ENCODE measurements around the gene NDUFAF4. TPM values are rescaled to one million over a fixed set of nuclear protein-coding genes. Genes with fewer than 3 reads are reported as not detected.
A peak's percentile ranks its signal among the peaks of the same experiment; 100 is the strongest.

The NDUFAF4 gene
- 10 to 100 TPM; 28.5 to 37.4 (median 32.2) TPM for polyA plus RNA-seq (ENCODE audit: insufficient read length in 10 of 10)
- long read RNA-seq, donor 1, transcript NDUFAF4-201 (3 exons, 2,399 nt) = major isoform, 22 of 23 reads
- long read RNA-seq, donor 1, partial matches to known transcripts = 0 of 23 reads
- long read RNA-seq, donor 1, other reads (novel, unspliced or antisense) = 0 of 23 reads
- long read RNA-seq, donor 2, transcript NDUFAF4-201 (3 exons, 2,399 nt) = major isoform, 14 of 15 reads
- long read RNA-seq, donor 2, partial matches to known transcripts = 0 of 15 reads
- long read RNA-seq, donor 2, other reads (novel, unspliced or antisense) = 0 of 15 reads
- long read RNA-seq, donor 3 = 0 reads
- long read RNA-seq, donor 4, transcript NDUFAF4-201 (3 exons, 2,399 nt) = major isoform, 11 of 11 reads
- long read RNA-seq, donor 4, partial matches to known transcripts = 0 of 11 reads
- long read RNA-seq, donor 4, other reads (novel, unspliced or antisense) = 0 of 11 reads
- long read RNA-seq, donor 5, transcript NDUFAF4-201 (3 exons, 2,399 nt) = major isoform, 32 of 33 reads
- long read RNA-seq, donor 5, partial matches to known transcripts = 0 of 33 reads
- long read RNA-seq, donor 5, other reads (novel, unspliced or antisense) = 0 of 33 reads
- long read RNA-seq, donor 6, transcript NDUFAF4-201 (3 exons, 2,399 nt) = major isoform, 21 of 23 reads
- long read RNA-seq, donor 6, partial matches to known transcripts = 0 of 23 reads
- long read RNA-seq, donor 6, other reads (novel, unspliced or antisense) = 0 of 23 reads
- long read RNA-seq, donor 7, transcript NDUFAF4-201 (3 exons, 2,399 nt) = major isoform, 14 of 14 reads
- long read RNA-seq, donor 7, partial matches to known transcripts = 0 of 14 reads
- long read RNA-seq, donor 7, other reads (novel, unspliced or antisense) = 0 of 14 reads
- long read RNA-seq, donor 8, transcript NDUFAF4-201 (3 exons, 2,399 nt) = major isoform, 21 of 23 reads
- long read RNA-seq, donor 8, partial matches to known transcripts = 0 of 23 reads
- long read RNA-seq, donor 8, other reads (novel, unspliced or antisense) = 0 of 23 reads
- long read RNA-seq, donor 9, transcript NDUFAF4-201 (3 exons, 2,399 nt) = major isoform, 5 of 5 reads
- long read RNA-seq, donor 9, partial matches to known transcripts = 0 of 5 reads
- long read RNA-seq, donor 9, other reads (novel, unspliced or antisense) = 0 of 5 reads

DNA sequence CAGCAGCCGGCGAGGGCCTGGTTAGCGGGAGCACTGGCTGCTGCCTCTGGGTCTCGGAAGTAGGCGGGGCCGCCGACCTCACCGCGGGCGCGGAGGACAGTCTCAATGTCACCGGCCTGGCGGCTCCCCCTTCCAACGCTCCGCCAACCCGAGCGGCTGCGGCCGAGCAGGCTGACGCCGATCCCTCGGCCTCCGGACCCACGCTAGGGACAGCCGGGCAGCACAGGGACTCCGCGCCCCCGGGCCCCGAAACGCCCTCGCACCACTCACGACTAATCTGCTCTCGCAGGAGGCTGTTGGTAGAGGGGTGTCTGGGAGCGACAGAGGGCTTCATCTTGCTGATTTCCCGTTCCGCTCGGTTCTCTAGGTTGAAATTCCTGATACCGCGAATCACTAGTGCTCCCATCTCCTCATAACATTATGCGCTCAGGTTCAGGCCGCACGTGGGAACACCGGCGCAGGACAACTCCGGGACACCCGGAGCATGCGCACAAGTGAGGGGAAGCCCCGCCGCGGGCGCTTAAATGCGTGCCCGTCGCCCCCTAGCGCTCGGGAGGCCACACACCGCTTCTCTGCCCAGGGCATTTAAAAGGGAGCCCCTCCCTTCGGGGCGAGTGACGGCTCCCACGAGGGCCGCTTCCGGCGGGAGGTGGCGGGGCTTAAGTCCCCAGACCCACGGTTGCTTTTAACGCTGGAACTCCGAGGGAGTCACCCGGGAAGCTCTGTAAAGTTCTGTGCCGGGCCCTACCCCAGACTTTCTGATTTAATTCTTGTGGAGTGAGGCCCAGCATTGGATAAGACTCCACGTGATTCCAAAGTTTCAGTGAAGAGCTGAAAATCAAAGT is at the start of gene NDUFAF4:
NDUFAF4 (minus strand) TSS at position 496 of the 845 bp plus-strand sequence; CDS start at position 406, 90 bp downstream.
- peak; percentile 95 to 98 (median 97) for DNase-seq

DNA sequence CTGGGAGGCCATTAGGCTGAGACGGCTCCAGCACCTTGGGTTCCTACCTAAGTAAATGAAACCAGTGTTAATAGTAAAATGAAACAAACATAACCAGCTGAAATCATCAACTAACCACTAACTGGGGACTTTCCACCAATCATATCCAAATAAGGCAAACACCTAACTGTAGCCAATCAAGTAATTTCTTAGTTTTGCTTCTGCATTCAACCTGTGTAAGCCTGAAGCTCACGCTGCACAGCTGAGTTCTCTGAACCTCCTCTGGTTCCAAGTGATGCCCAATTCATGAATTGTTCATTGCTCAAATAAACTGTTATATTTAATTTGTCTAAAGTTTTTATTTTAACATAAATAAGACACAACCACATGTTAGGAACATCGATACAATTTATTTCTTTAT is 49.4 kb upstream of the NDUFAF4 start:
- no peak for DNase-seq

DNA sequence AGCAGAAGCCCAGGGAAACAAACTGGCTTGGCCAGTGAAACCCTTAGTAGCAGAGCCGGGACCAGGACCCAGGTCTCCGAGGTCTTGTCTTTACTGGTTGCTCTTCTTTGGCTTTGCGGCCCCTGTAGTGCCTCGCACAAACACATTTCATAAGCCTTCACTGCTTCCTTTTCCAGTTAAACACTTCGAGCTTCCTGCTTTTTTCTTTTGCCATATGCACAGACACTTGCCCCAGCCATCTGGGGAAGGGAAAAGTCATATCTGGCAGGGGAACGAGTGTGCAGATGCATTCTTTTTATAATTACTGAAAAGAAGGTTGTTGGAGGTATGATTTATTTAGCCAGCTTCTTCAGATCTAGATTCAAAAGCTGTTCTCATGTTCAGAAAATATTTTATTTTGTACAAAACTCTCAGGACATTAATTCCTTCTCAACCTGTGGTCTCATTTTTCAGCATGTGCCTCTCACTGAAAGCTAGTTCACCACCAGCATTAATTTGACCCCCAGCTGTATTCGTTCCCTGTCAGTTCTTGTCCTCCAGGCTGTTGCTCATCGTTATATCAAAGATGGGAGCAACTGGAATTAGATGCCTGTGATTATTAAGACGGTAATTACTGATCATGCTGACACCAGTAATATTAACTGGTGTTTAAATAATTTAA is 46.0 kb upstream of the NDUFAF4 start:
- DNase-seq = no peak

DNA sequence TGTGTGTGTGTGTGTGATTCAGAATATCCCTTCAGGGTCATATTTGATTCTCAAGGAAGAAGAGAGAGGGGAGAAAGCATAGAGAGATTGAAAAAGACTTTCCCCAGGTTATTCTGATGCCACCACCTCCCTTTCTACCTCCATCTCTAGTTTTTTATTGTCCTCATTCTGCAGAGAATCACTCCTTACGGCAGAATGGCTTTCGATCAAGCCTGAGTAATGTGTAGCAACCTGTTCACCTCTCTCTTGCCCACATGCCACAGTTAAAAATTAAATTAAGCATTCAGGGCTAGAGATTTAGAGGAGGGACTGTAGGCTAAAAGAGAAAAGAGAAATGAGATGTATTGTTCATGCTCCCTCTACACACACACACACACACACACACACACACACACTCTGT is 45.0 kb upstream of the NDUFAF4 start:
- DNase-seq = no peak

DNA sequence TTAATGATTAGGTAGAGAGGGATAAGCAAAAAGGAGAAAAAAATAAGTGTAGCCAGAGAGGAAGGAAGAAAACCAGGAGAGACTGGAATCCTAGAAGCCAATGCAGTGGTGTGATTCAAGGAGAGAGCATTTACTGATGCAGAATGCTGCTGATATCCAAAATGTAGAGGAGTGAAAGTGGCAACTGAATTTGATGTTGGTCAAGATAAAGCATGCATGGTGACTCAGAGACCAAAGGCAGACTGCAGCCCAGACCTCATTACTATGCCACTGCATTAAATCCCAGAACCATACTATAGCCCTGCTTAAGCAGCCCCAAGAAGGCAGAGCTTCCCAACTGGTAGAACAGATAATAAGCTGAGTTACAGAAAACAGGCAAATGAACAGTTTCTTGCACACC is 42.6 kb upstream of the NDUFAF4 start:
- DNase-seq = no peak

DNA sequence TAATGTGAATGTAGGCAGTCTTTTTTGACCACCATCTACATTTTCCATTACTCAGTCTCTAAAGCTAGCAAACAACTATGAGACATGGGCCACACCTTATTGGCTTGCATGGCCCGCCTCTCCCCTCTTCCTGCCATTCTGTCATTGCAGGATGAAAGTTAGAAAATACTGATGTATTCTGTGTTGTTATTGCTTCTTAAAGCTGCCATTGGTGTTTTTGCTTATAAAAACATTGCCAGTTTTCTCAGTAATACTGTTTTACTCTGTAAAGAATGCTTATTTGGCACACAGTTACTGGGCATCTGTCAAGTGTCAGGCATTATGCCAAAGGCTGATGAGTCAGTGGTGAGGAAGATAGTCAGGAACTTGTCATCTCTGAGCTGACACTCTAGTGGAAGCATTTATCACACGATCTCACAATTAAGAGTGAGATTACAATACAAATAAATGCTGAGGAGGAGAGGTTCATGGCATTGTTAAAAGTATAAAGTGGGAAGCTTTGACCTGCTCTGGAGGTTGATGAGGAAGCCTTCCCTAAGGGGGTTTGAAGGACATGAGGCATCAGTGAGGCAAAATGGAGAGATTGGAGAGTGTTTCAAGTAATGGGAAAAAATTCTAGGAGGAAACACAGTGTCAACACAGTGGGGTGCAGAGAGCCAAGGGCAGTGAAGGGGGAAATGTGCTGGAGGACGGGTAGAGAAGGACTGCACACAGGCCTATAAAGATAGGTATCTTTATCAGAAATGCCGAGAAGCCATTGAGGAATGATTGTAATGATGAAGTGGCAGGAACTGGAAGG is 41.5 kb upstream of the NDUFAF4 start:
- peak in 1 of 3 donors; percentile 18 for DNase-seq

DNA sequence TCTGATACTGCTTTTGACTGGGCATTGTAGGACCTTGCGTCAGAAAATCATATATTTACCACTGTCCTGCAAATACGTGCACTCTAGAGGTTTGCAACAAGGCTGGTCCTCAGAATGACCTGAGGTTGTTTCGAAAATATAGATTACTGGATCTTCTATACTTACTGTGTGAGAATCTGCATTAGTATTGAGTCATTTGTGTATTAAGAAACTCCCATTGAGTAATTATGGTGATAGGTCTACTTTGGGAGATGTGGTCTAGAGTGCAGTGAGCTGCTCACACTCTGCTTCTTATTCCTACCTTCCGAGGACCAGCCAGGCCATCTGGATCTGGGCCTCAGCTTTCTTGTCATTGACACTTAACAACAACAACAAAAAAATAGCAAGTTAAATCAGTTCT is 36.4 kb upstream of the NDUFAF4 start:
- DNase-seq = no peak

DNA sequence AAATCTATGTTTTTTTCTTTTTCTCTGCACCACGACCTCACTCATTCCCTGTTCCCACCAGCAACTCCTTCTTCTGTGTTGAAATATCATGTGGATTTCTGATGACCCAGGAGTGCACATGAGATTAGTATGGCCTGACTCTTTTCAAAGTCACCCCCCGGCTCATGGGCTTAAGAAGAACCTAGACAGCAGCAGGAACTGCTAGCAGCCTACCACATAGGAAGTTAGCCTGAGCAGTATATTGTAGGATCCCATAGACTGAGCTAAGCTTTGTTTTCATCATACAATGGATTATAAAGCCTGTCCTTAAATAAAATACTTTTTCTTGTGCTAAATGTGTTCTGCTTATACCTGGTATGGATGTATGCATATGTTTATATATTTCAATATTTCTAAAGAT is 33.5 kb upstream of the NDUFAF4 start:
- DNase-seq = no peak

DNA sequence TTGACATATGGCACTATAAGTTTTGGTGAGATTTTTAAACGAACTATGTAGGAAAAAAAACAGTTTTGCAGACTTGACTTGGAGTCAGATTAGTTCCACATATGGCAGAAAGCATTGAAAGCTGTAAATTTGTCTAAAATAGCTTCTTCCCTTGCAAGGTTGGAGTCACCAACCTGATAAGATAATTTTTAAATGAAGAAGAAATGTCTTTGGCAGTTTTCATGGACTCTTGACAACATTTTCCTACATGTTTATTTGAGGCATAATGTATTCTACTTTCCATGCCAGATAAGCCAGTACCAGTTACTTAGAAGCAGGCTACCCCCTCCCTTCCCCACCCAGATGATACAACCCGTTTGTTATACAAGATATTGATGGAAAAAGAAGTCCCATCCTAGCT is 32.0 kb upstream of the NDUFAF4 start:
- DNase-seq = no peak

DNA sequence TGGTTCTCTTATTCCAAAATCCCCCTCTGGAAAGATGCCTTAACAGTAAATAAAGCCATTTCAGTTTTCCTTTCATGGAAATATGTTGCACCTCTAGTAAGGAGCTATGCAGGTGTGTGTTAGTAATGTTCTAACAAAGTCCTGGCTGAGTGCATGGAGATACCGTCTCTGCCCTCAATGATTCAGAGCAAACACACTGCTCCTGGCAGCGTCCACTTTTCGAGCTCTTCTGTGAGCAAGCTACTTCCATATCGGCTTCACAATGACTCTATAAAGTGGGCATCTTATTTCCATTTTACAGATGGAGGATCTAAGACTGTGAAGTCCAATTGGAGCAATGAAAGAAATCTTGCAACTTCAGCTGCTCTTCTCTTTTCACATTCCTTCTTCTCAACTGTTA is 30.0 kb upstream of the NDUFAF4 start:
- no peak for DNase-seq

DNA sequence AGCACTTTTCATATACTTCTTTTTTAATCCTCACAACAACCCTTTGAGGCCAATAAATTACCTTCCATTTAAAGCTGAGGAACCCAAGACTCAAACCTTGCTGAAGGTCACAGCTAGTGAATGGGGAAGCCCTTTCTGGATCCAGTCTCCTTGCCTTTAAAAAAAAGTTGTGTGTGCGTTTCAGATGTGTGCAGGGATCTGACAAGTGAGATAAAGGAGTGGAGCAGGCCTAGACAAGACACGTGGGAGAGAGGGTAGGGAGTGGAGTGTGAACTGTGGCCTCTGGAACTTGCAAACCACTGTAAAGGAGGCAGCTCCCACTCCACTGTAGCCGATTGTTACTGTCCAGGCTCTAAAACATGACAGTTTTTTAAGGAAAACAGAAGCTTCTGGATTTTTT is 28.7 kb upstream of the NDUFAF4 start:
- no peak for DNase-seq

DNA sequence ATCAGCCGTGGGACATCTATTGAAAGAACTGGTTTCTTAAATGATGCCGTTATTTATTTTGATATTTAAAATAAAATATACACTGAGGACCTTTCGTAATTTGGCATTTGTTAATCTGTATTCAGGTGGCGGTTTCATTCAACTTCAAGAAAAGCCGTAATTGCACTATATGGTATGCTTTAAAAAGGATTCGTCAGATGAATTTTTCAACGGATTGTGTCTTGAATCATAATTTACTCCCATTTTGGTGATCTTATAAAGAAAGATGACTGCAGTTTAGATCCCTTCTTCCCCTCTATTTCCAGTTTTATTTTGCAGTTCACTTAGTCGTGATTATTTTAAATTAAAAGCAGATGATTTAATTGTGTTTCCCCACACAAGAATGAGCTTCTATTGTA is 27.6 kb upstream of the NDUFAF4 start:
- no peak for DNase-seq

DNA sequence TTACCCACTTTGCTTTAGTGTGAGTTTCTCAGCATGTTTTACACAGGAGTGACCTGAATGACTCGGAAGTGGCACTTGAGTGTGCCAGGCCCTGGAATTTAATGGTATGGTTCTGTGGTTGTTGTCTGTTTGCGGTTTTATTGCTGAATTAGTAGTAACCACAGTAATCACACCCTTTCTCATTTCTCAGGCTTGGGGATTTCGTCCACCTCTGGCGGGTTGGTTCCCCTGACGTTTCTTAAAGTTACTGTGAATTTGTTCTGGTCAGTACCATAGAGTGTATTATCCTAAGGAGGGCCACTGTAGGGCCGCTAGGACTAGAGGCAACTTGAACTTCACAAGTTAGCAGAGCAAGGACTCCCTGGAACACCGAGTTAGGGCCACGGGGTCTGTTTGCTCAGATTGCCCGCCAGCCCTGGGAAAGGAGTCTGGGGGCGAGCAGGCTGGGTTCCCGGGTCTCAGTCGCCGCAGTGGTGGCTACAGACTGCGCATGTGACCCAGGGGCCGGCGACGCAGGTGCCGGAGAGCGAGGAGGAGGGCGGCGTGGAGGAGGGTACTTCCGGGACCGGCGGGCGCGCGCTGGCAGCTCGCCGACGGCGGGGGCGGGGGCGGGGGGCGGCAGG is 26.3 kb upstream of the NDUFAF4 start:
- peak in 1 of 3 donors; percentile 54 for DNase-seq

DNA sequence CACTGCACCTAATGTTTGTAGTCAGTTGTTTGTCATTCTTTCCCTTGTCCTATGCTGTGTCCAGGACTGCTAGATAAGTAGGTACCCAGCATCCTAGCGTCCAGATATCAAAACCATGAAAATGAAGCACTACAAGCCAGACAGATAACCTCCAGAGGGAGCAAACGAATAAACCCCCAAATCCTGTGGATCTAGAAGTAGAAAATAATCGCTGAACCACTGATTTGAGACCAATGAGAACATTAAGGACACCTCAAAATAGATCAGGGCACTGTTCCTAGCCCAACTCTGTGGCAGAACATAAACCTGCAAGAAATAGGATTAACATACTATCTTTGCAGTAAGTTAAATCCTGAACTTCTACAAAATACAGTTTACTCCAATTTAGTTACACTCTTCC is 25.7 kb upstream of the NDUFAF4 start:
- DNase-seq = no peak

DNA sequence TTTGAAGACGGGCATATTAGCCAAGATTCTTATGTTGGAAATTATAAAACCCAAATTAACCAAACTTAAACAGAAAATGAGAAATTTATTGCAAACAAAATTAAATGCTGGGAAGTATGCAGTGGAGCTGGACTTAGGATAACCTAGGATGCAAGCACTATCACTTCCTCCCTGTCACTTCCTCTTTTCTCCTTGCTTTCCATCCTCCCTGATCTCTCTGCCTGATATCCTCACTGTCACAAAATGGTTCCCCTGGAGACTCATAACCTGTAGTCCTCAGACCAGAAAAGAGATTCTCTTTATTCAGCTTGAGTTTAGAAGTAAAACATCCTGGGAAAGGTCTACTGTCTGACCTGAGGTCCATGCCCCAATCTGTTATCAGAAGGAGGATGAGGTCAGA is 19.4 kb upstream of the NDUFAF4 start:
- DNase-seq = no peak

DNA sequence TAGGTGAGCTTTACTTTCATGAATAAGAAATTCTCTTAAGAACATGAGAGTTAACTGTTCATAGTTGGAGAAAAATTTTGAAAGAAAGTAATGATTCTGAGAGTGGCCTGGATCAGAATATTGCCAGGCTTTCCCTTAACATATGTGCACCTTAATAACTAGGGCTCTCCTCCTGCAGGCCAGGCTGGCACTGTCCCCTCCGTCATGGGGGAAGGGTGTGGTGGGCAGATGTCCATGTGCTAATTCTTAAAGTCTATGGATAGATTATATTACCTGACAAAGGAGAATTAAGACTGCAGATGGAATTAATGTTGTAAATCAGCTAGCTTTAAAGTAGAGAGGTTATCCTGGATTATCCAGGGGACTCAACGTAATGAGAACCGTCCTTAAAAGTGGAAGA is 15.9 kb upstream of the NDUFAF4 start:
- DNase-seq = no peak

DNA sequence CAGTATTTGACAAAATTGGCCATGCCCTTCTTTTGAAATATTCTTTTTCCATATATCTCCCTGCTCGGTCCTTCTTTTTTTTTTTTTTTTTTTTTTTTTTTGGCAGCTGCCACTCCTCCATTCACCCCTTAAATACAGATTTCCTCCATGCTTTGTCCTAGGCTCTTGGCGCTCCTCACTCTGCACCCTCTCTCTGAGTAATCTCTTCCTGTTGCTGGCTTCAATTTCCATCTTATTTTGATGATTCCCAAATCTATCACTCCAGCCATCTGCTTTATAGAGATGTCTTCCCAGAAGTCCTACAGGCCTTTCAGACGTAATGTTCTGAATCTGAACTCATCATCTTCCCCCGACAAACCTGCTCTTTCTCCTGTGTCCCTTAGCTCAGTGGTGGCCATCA is 14.1 kb upstream of the NDUFAF4 start:
- DNase-seq = no peak

DNA sequence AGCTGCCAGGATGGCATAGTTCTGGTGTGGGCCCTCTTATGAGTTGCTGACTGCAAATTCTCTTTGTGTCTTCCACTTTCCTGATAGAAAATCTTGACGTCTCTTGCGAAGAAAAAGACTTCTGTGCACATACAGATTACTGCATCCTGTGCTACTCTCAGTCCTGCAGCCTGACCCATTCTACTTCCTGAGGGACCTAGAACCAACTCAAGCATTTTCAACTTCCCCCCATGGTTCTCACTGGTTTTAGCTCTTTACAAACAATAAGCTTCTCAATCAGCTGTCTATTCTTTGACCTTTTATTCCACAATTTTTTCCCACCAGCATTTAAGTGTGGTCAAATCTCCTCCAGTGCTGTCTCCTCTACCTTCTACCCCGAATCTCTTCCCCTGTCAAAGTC is 13.5 kb upstream of the NDUFAF4 start:
- no peak for DNase-seq

DNA sequence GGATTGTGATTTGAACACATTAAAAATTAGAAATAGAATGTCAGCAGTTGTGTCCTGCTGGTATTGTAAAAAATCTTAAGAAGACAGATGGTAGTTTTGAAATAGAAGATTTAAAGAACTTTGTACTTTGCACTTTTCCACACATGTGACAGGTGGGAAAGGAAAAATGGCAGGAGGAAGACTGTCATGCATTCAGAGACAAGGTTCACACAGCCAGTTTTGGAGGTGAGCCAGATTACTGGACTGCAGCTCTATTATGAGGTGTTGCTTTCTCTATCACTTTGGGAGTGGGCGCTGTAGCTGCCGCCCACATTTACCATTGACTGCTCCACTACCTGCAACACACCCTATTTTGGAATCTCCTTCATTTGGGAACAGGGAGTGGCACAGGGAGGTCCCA is 12.1 kb upstream of the NDUFAF4 start:
- DNase-seq = no peak

DNA sequence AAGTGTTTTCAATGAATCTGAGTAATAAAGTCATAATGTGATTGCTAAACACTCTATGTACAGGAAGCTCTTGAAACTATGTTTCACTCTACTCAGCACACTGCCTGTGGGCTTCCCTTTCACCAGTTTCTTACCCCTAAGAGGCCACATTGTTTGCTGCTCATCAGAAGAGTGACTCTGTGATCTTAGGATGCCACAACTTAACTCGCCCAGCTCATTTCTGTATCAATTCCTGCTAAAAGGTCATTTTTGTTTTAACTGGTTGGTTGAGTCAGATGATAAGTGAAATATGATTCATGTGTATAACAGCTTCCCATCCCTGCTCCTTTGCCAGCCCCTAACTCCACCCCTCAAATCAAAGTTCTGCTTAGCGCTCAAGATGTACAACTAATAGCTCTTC is 9.8 kb upstream of the NDUFAF4 start:
- no peak for DNase-seq
